PC-3 (cell line): ENCODE results near the gene REXO1.

Experiments
- EZH2 ChIP-seq: fragments of 300-600 bp; sonication (generic); IDR thresholded peaks from one replicate; pipeline ENCODE4 v1.6.1; 2017; ENCODE audit warnings: antibody characterized with exemption, mild to moderate bottlenecking, low read length; ENCODE audit not compliant: unreplicated experiment
- EZH2phosphoT487 ChIP-seq: fragments of 300-600 bp; sonication (generic); IDR thresholded peaks from 2 replicates; pipeline ENCODE4 v1.6.1; 2018; ENCODE audit warnings: mild to moderate bottlenecking, antibody characterized with exemption, low read length, borderline replicate concordance
- TF ChIP-seq, protein P1 (sequence below): fragments of 300-600 bp; sonication (generic); conservative IDR thresholded peaks from 2 replicates; pipeline ENCODE4 v1.5.1; 2017; ENCODE audit warnings: antibody characterized with exemption, low read depth, mild to moderate bottlenecking, low read length

DNA sequence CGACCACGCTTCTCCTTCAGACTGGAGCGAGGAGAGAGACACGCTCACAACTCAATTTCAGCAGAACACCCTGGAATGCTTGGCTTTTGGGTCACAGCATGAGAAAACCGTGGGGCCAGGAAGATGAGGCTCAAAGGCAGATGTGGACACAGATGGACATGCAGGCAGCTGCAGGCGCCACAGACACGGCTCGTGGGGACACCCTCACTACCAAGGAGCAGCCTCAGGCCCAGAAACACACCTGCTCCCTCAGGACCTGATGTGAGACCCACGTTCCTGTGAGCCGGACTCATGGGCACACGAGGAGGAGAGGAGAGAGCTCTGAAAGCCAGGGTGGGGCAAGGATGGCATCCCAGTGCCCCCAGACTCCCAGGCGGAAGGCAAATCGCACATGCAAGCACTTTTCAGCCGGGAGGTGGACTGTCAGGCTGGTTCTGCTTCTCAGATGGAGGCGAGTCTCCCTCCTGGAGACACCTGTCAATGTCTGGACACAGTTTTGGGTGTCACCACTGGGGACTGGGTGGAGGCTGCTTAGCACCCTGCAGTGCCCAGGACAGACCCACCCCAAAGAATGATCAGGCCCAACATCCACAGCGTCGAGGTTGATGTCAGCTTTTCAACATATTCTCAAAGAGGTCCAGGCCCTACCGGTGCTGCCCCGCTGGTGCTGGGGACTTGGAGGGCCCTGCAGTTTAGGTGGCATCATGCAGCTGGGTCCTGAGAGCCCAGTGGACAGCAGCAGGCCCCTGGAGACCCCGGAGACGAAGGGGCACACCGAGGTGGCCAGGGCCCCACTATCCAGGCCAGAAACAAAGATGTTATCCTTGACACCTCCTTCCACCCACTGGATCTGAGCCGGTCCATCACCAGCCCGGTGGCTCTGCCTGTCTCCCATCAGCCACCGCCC lies 34.8 kb upstream of the REXO1 start:
- TF ChIP-seq, protein P1, sequence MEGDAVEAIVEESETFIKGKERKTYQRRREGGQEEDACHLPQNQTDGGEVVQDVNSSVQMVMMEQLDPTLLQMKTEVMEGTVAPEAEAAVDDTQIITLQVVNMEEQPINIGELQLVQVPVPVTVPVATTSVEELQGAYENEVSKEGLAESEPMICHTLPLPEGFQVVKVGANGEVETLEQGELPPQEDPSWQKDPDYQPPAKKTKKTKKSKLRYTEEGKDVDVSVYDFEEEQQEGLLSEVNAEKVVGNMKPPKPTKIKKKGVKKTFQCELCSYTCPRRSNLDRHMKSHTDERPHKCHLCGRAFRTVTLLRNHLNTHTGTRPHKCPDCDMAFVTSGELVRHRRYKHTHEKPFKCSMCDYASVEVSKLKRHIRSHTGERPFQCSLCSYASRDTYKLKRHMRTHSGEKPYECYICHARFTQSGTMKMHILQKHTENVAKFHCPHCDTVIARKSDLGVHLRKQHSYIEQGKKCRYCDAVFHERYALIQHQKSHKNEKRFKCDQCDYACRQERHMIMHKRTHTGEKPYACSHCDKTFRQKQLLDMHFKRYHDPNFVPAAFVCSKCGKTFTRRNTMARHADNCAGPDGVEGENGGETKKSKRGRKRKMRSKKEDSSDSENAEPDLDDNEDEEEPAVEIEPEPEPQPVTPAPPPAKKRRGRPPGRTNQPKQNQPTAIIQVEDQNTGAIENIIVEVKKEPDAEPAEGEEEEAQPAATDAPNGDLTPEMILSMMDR: no peak
- TF ChIP-seq EZH2: no peak
- TF ChIP-seq EZH2phosphoT487: no peak
